ENCODE measurements around the gene C8A.

- no peak for TF ChIP-seq CTCF (IDR thresholded peaks at IDR 0.05)
- TF ChIP-seq POLR2A (IDR thresholded peaks at IDR 0.05): no peak
These were observed 110.6 kb downstream of the C8A start for GRCh38 chr1:56965191-56965590.
